ENCODE data around the gene ZFR.

DNA sequence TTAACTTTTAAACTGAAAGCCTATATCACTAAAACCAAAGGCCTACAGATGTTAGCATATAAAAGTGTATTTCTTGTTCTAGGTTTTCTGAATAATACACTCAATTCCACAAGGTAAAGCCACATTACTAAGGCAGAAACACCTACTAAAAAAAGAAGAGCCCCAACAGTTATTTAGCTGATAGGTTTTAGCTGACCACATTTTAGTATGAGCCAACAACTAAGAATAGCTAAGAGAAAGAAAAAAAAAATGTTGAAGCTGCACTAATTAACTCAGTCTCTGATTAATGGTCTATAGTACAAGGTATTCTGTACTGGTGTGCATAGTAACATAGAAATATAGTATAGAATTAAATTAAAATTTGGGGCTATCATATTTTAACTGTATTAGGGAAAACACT lies 23.5 kb downstream of the ZFR start:
- TF ChIP-seq BACH2 (CRISPR knock-in tag; IDR thresholded peaks at IDR 0.05; ENCODE audit: borderline replicate concordance) (no peak), TSHZ2 (CRISPR knock-in tag; IDR thresholded peaks at IDR 0.05) (no peak), OSR1 (CRISPR knock-in tag; IDR thresholded peaks at IDR 0.05) (no peak), ZNF8 (CRISPR knock-in tag; IDR thresholded peaks at IDR 0.05) (no peak), GLIS3 (CRISPR knock-in tag; IDR thresholded peaks at IDR 0.05) (no peak), ZFP30 (CRISPR knock-in tag; IDR thresholded peaks at IDR 0.05) (no peak), SNAI2 (CRISPR knock-in tag; IDR thresholded peaks at IDR 0.05) (no peak), ESRRG (CRISPR knock-in tag; IDR thresholded peaks at IDR 0.05) (no peak), RARB (CRISPR knock-in tag; IDR thresholded peaks at IDR 0.05) (no peak)
- TF ChIP-seq, protein P1, sequence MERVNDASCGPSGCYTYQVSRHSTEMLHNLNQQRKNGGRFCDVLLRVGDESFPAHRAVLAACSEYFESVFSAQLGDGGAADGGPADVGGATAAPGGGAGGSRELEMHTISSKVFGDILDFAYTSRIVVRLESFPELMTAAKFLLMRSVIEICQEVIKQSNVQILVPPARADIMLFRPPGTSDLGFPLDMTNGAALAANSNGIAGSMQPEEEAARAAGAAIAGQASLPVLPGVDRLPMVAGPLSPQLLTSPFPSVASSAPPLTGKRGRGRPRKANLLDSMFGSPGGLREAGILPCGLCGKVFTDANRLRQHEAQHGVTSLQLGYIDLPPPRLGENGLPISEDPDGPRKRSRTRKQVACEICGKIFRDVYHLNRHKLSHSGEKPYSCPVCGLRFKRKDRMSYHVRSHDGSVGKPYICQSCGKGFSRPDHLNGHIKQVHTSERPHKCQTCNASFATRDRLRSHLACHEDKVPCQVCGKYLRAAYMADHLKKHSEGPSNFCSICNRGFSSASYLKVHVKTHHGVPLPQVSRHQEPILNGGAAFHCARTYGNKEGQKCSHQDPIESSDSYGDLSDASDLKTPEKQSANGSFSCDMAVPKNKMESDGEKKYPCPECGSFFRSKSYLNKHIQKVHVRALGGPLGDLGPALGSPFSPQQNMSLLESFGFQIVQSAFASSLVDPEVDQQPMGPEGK (CRISPR knock-in tag; IDR thresholded peaks at IDR 0.05; ENCODE audit: borderline replicate concordance), result no peak
